Measurements from ENCODE around the gene CCDC68.
A peak's percentile ranks its signal among the peaks of the same experiment; 100 is the strongest.
"Not testable (repeated sequence)": the region's sequence is repeated elsewhere in the genome, so short reads cannot be mapped to it uniquely, and the experiment has no call there.

The CCDC68 gene

DNA sequence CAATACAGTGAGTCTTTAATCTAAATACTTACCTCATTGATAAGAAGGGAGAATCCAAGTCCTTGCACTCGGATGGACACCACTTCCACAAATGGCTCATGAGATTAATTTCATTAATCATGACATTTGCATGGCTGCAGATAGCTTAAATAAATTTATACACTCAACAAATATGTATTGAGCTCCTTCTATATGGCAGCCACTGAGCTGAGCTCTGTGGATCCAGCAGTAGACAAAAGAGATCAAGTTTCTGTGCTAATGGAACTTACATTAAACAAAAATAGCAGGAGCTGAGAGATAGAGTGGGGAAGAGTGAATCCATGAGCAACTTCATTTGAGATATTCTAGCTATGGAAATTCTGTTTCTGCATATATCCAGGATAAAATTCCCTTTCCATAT, 86.6 kb downstream of the CCDC68 start:
- DNase-seq: no peak

DNA sequence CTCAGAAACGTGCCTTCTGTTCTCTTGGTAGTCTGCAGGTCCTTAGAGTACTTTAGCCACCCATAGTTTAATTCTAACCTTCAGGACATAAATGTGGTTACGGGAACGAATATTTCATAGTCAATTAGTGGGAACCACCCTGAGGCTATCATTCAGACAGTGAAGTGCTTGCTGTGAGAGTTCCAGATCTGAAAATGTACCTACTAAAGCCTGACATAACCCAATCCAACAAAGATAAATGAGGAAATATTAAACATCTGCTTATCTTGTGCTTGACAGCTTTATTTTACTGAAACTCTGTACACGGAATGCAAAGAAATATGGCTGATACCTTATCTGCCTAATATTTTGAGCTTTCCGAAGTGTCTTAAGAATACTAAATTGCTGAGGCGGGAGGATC, 88.0 kb downstream of the CCDC68 start:
- no peak for DNase-seq

DNA sequence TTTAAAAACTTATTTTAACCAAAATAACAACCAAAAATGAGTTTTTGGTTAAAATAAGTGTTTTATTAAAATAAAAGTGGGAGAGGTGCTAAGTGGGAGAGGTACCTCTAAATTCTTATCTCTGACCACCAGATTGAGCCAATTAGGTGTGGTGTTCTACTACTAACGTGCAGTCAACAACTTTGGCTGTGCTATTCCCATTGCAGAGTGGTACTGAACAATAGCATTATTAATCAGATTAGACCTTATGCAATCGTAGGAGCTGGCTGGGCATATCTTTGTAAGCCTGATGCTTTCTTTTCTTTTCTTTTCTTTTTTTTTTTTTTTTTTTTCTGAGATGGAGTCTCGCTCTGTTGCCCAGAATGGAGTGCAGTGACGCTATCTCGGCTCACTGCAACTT, 92.1 kb downstream of the CCDC68 start:
- DNase-seq: no peak

GRCh38 chr18:54860941-54861340, 98.3 kb downstream of the CCDC68 start:
- no peak for DNase-seq

GRCh38 chr18:54859667-54860421, 99.4 kb downstream of the CCDC68 start:
- DNase-seq: no peak

GRCh38 chr18:54857499-54857898, 101.8 kb downstream of the CCDC68 start:
- no peak for DNase-seq

DNA sequence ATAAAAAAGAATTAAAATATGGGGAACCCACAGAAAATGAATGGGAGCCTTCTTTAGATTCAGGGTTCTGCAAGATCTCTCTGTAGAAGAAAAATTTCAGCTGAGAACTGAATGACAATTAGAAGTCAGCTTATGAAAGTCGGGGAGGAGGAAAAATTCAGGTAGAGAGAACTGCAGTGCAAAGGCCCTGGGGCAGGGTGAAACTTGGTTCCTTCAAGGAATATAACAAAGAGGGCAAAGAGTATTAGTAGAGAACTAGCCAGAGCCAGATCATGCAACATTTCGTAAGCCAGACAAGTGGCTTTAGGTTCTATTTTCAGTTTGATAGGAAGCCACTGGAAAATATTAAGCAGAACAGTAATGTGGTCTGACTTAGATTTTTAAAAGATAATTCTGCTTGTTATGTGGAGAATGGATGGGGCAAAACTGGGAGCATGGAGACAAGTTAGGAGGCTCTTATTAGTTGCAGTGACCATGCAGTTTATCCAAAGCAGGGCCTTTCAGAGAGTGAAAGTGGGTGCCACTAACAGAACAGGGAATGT, 103.1 kb downstream of the CCDC68 start:
- no peak for DNase-seq

- not testable (repeated sequence) for DNase-seq
Observed at GRCh38 chr18:54855050-54855449, 104.2 kb downstream of the CCDC68 start.

DNA sequence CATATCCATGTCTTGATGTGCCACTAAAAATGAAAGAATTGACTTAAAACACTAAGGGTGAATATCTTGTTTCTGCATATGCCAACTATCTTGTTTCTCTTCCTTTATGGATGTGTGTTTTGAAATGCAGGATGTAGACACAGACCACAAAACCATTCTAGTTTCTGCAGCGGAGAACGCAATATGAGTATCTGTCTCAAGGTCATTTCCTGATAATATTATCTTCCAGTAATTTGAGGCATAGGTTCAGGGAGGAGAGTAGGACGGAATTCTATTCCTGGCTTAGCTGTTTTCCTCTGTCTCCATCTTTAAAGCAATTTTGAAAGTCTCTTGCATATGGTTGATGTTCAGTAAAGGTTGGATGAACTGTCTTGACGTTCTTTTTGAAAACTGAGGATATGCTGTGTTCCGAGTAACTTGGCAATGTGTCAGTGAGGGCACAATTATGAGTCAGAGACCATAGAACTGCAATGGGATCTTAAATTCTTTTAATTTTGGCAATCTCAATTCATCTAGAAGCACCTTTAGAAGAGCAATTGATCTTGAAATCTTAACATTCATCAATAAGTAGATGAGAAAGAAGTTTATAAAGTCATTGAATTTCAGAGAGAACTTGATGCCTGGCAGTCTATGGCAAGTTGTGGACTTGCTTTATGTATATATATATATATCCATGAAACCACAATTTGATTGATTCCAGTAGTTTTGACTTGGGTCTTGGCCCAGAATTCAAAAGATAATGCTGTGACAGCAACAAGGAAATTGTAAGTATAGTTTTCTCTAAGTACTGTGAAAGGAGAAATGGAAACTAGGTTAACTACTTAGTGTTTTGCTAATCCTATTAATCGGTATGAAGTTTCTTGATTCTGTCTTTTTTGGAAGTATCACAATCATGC, 106.2 kb downstream of the CCDC68 start:
- peak in 1 of 5 experiments; percentile 65 for DNase-seq

Measured in T-helper 2 cell (primary cell).